WTC11 (cell line): ENCODE measurements around the gene HLA-DQA2. TPM values are rescaled to one million over a fixed set of nuclear protein-coding genes. Genes with fewer than 3 reads are reported as not detected.

Experiments
- ATAC-seq: fragments of 200-7000 bp; cut with Tn5 transposase; 2 replicates; pipeline ENCODE4 v1.10.0; 2021; ENCODE audit warnings: mild to moderate bottlenecking, moderate library complexity
- CTCF ChIA-PET: fragments of 300-600 bp; sonication (Branson Sonifier 250); formaldehyde crosslinking; loops from one replicate; lab custom pipeline; 2021; ENCODE audit warnings: antibody characterized with exemption; lab: Charles Lee
- POLR2A ChIA-PET: fragments of 350-600 bp; sonication (Branson Sonifier 250); formaldehyde crosslinking; loops from one replicate; lab custom pipeline; 2021; ENCODE audit warnings: antibody characterized with exemption; lab: Charles Lee
- DNase-seq: peaks from one replicate; pipeline ENCODE4 v3.0.0; 2021; ENCODE audit warnings: low spot score
- H3K27ac Mint-ChIP-seq: 2 replicates; pipeline ENCODE4 v1.8.0; 2021; ENCODE audit warnings: mixed read lengths
- H3K27me3 Mint-ChIP-seq: 2 replicates; pipeline ENCODE4 v1.8.0; 2021; ENCODE audit warnings: low read depth, mild to moderate bottlenecking, moderate library complexity, mixed read lengths
- H3K36me3 Mint-ChIP-seq: 2 replicates; pipeline ENCODE4 v1.8.0; 2021; ENCODE audit warnings: mixed read lengths
- H3K4me1 Mint-ChIP-seq: 2 replicates; pipeline ENCODE4 v1.8.0; 2022; ENCODE audit warnings: mixed read lengths
- H3K4me3 Mint-ChIP-seq: 2 replicates; pipeline ENCODE4 v1.8.0; 2021; ENCODE audit warnings: mild to moderate bottlenecking, moderate library complexity, mixed read lengths
- H3K9me3 Mint-ChIP-seq: 2 replicates; pipeline ENCODE4 v1.8.0; 2021; ENCODE audit warnings: mixed read lengths
- AFF4 ChIP-seq: sonication (generic); formaldehyde crosslinking; IDR thresholded peaks from 2 replicates; pipeline ENCODE4 v1.8.1; 2023; ENCODE audit warnings: mild to moderate bottlenecking, missing genetic modification reagents, borderline replicate concordance
- ARID4B ChIP-seq: sonication (generic); formaldehyde crosslinking; IDR thresholded peaks from 2 replicates; pipeline ENCODE4 v1.8.0; 2023; ENCODE audit warnings: missing genetic modification reagents, mild to moderate bottlenecking, borderline replicate concordance
- EMX1 ChIP-seq: fragments of 250-450 bp; sonication (Bioruptor Pico); IDR thresholded peaks from 2 replicates; pipeline ENCODE4 v1.8.0; 2021; ENCODE audit warnings: mild to moderate bottlenecking
- ESRRA ChIP-seq: sonication (generic); formaldehyde crosslinking; IDR thresholded peaks from 2 replicates; pipeline ENCODE4 v1.8.1; 2022; ENCODE audit warnings: mild to moderate bottlenecking, missing genetic modification reagents, borderline replicate concordance
- ETV6 ChIP-seq: sonication (generic); formaldehyde crosslinking; IDR thresholded peaks from 2 replicates; pipeline ENCODE4 v1.8.1; 2022; ENCODE audit warnings: mild to moderate bottlenecking, missing genetic modification reagents
- FOXK1 ChIP-seq: sonication (generic); formaldehyde crosslinking; IDR thresholded peaks from 2 replicates; pipeline ENCODE4 v1.8.0; 2022; ENCODE audit warnings: mild to moderate bottlenecking, moderate library complexity, missing genetic modification reagents
- IRF1 ChIP-seq: sonication (generic); formaldehyde crosslinking; IDR thresholded peaks from 2 replicates; pipeline ENCODE4 v1.8.0; 2023; ENCODE audit warnings: missing genetic modification reagents
- TEAD1 ChIP-seq: sonication (generic); formaldehyde crosslinking; IDR thresholded peaks from 2 replicates; pipeline ENCODE4 v1.8.0; 2022; ENCODE audit warnings: mild to moderate bottlenecking, missing genetic modification reagents
- ZNF121 ChIP-seq: sonication (generic); formaldehyde crosslinking; IDR thresholded peaks from 2 replicates; pipeline ENCODE4 v1.8.0; 2023; ENCODE audit warnings: missing genetic modification reagents
- ZNF138 ChIP-seq: sonication (generic); formaldehyde crosslinking; conservative IDR thresholded peaks from 2 replicates; pipeline ENCODE4 v1.8.1; 2022; ENCODE audit warnings: mild to moderate bottlenecking, moderate library complexity, missing genetic modification reagents
- ZNF232 ChIP-seq: sonication (generic); formaldehyde crosslinking; IDR thresholded peaks from 2 replicates; pipeline ENCODE4 v1.8.0; 2022; ENCODE audit warnings: mild to moderate bottlenecking, missing genetic modification reagents
- ZNF512 ChIP-seq: sonication (generic); formaldehyde crosslinking; IDR thresholded peaks from 2 replicates; pipeline ENCODE4 v1.8.1; 2022; ENCODE audit warnings: missing genetic modification reagents, borderline replicate concordance
- ZNF671 ChIP-seq: fragments of 250-450 bp; sonication (Bioruptor Pico); IDR thresholded peaks from 2 replicates; pipeline ENCODE4 v1.8.0; 2021; ENCODE audit warnings: mild to moderate bottlenecking
- total RNA-seq: library from RNA; stranded (reverse); gene quantifications from 3 replicates; pipeline ENCODE4 v1.2.3, GENCODE V29; 2021
- TF ChIP-seq, protein P1 (sequence below): fragments of 250-450 bp; sonication (Bioruptor Pico); conservative IDR thresholded peaks from 2 replicates; pipeline ENCODE4 v1.9.0; 2021; ENCODE audit warnings: mild to moderate bottlenecking
- TF ChIP-seq, protein P2 (sequence below): sonication (generic); formaldehyde crosslinking; IDR thresholded peaks from 2 replicates; pipeline ENCODE4 v1.8.0; 2022; ENCODE audit warnings: mild to moderate bottlenecking, missing genetic modification reagents

Gene HLA-DQA2
- total RNA-seq, 1 experiment from 2014 or later, result not detected

GRCh38 chr6:32716396-32716795, 24.8 kb upstream of the HLA-DQA2 start:
- CTCF ChIA-PET, result interaction anchor here (0.7 kb wide), 1 partner anchor 69 kb away, joined by 4 read pairs; no protein-coding TSS in a partner anchor
- no peak for ATAC-seq
- H3K4me1 Mint-ChIP-seq, result no peaks in the 10 kb centered on the region

More at GRCh38 chr6:32716396-32716795, 24.8 kb upstream of the HLA-DQA2 start:
- Mint-ChIP-seq H3K27me3 (peaks cover 10% of the 10 kb centered on the region), H3K36me3 (no peaks in the 10 kb centered on the region), H3K4me3 (no peak overlapping the region), H3K9me3 (no peaks in the 10 kb centered on the region), H3K27ac (no peak overlapping the region)
- TF ChIP-seq ZNF232 (CRISPR knock-in tag) (no peak), EMX1 (CRISPR knock-in tag) (no peak), AFF4 (CRISPR knock-in tag) (no peak), ESRRA (CRISPR knock-in tag) (no peak), ZNF138 (no peak), FOXK1 (no peak), ETV6 (CRISPR knock-in tag) (no peak), ZNF671 (no peak), TEAD1 (CRISPR knock-in tag) (no peak), ZNF121 (CRISPR knock-in tag) (no peak), ZNF512 (CRISPR knock-in tag) (no peak), IRF1 (CRISPR knock-in tag) (no peak), ARID4B (CRISPR knock-in tag) (no peak)
- TF ChIP-seq, protein P1, sequence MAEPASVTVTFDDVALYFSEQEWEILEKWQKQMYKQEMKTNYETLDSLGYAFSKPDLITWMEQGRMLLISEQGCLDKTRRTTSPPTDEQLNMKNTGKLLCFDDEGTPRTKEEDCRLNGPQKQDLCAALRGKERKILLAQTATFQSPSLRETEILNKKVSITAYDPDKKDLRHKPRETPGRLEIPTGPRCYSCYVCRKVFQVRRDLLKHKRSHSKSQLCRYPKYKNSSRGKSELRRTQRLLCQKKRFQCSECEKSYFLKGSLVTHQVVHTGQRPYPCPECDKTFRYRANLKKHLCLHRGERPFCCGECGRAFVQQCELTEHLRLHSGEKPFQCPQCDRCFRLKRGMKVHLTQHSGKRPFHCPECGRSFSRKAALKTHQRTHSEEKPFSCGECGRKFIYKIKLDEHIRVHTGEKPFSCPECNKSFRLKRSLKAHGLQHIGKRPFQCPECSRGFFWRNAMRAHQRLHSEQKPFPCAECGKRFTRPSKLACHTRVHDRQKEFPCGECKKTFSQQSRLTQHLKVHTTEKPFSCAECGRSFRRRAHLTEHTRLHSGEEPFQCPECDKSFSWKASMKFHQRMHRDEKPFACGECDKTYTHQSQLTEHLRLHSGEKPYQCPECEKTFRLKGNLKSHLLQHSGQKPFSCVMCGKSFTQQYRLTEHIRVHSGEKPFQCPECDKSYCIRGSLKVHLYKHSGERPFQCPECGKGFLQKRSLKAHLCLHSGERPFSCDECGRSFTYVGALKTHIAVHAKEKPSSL (CRISPR knock-in tag), result no peak
- TF ChIP-seq, protein P2, sequence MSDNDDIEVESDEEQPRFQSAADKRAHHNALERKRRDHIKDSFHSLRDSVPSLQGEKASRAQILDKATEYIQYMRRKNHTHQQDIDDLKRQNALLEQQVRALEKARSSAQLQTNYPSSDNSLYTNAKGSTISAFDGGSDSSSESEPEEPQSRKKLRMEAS, result no peak
- POLR2A ChIA-PET, result no interaction called here
- no peak for DNase-seq
